GM12864 (cell line): ENCODE data around the gene MAMDC2.

Source experiments
- DNase-seq: peaks from one replicate; pipeline ENCODE4 v3.0.0-alpha.2; 2011; ENCODE audit warnings: low read depth
- H3K4me3 ChIP-seq: 2 replicates; pipeline ENCODE4 v1.5.1; 2011; ENCODE audit warnings: mild to moderate bottlenecking, low read depth, low read length, control low read depth
- TF ChIP-seq, protein P1 (sequence below): IDR thresholded peaks from 2 replicates; pipeline ENCODE4 v1.5.1; 2011; ENCODE audit warnings: low read depth, mild to moderate bottlenecking, moderate library complexity, low read length, control low read depth, inconsistent platforms; ENCODE audit errors: missing control alignments

The MAMDC2 gene

DNA sequence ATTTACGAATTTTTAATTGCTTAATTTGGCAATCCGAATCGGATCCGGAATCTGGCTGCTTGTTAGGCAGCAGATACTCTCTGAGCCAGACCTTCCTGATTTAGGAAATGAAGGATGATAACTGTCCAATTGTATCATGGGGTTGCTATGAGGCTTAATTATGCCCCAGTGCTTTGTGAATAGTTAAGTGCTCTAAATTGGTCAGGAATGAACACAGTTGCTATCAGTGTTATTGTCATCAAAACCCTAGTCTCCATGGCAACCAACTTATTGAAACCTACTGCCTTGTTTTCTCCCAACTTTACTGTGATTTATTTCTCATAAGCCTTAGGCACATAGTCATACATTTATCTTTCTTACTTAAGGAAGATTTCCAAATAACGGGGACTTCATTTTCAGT lies 47.9 kb downstream of the MAMDC2 start:
- TF ChIP-seq, protein P1, sequence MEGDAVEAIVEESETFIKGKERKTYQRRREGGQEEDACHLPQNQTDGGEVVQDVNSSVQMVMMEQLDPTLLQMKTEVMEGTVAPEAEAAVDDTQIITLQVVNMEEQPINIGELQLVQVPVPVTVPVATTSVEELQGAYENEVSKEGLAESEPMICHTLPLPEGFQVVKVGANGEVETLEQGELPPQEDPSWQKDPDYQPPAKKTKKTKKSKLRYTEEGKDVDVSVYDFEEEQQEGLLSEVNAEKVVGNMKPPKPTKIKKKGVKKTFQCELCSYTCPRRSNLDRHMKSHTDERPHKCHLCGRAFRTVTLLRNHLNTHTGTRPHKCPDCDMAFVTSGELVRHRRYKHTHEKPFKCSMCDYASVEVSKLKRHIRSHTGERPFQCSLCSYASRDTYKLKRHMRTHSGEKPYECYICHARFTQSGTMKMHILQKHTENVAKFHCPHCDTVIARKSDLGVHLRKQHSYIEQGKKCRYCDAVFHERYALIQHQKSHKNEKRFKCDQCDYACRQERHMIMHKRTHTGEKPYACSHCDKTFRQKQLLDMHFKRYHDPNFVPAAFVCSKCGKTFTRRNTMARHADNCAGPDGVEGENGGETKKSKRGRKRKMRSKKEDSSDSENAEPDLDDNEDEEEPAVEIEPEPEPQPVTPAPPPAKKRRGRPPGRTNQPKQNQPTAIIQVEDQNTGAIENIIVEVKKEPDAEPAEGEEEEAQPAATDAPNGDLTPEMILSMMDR, result no peak
- no peak overlapping the region for H3K4me3 ChIP-seq
- DNase-seq, result no peak

DNA sequence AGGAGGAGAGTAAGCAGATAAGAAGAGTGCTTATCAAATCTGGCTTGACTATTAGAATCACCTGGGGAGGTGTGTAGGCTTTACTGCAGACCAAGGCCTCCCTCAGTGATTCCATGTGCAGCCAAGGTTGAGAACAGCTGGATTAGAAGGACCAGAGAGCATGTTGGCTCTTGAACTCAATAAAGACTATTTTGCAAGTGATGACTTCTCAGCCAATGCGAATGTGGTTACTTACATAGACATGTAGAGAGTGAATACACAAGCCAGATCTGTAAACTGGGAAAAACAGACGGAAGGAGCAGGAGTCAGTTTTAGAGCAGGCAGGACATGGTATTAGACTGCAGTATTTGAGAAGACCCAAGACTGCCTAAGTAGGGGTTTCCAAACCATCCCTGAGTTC lies 48.5 kb downstream of the MAMDC2 start:
- no peak overlapping the region for H3K4me3 ChIP-seq
- DNase-seq, result no peak
- TF ChIP-seq, protein P1, result no peak

- TF ChIP-seq, protein P1, result no peak
- no peak for DNase-seq
- H3K4me3 ChIP-seq, result no peak overlapping the region
Observed at GRCh38 chr9:70093095-70093494, 49.4 kb downstream of the MAMDC2 start.

- DNase-seq, result no peak
- no peak overlapping the region for H3K4me3 ChIP-seq
- TF ChIP-seq, protein P1, result no peak
Observed at GRCh38 chr9:70093944-70094343, 50.3 kb downstream of the MAMDC2 start.

- H3K4me3 ChIP-seq, result no peak overlapping the region
- TF ChIP-seq, protein P1, result no peak
- DNase-seq, result no peak
Observed at GRCh38 chr9:70094747-70095146, 51.1 kb downstream of the MAMDC2 start.

- H3K4me3 ChIP-seq, result no peak overlapping the region
- TF ChIP-seq, protein P1, result no peak
- DNase-seq, result no peak
Observed at GRCh38 chr9:70097187-70097586, 53.5 kb downstream of the MAMDC2 start.

DNA sequence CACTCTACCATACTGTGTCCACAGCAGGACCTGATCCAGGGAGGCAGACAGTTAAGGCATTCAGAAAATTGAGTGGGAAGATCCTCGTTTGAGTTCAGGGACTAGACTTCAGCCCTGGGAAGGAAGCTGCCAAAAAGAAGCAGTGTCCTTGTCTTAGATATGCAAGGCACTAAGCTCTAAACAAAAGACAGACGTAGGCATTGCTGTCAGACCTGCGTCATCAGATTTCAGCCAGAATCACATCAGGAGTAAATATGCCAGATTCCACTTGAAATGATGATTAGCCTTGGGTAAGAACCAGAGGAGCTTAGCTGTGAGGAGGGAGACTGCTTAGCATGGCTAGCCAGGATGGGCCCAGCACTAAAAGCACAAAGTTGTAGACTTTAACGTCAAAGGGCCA lies 56.7 kb downstream of the MAMDC2 start:
- TF ChIP-seq, protein P1, result no peak
- no peak overlapping the region for H3K4me3 ChIP-seq
- no peak for DNase-seq
